Body of pancreas (tissue), 4 donors: ENCODE results near the gene MATN1.

Experiments
- CTCF ChIP-seq, 7 experiments: fragments of 450-650 bp in 4 of 7; fragments of 200-600 bp in 3 of 7; sonication (generic) in 3 of 7; IDR thresholded peaks; one replicate each; pipeline ENCODE4 v1.5.1; 2016 to 2019; ENCODE audit warnings: antibody characterized with exemption in 7 of 7
- POLR2A ChIP-seq, 3 donors: fragments of 450-650 bp; IDR thresholded peaks; one replicate each; pipeline ENCODE4 v1.6.1; 2016; ENCODE audit warnings: antibody characterized with exemption in 3 of 3, mild to moderate bottlenecking in 2 of 3

GRCh38 chr1:30692201-30692947 lies 31.0 kb downstream of the MATN1 start:
- TF ChIP-seq CTCF (IDR thresholded peaks at IDR 0.05) (no peak), POLR2A (IDR thresholded peaks at IDR 0.05) (no peak)
